Gastroesophageal sphincter (tissue), 4 donors: ENCODE results near the gene PTPN23. TPM values are rescaled to one million over a fixed set of nuclear protein-coding genes. Genes with fewer than 3 reads are reported as not detected.

Experiments used
- ATAC-seq: fragments of 150-250 bp; one replicate; pipeline ENCODE4 v1.9.1; 2016; ENCODE audit warnings: mild to moderate bottlenecking, moderate library complexity
- H3K27ac ChIP-seq, 4 donors: fragments of 200-600 bp; sonication (generic) in 3 of 4; 1 replicate in 3 of 4; 2 replicates in 1 of 4; pipeline ENCODE4 v1.5.1; 2016 to 2019
- H3K27me3 ChIP-seq: fragments of 200-600 bp; sonication (generic); one replicate; pipeline ENCODE4 v1.5.1; 2019
- H3K36me3 ChIP-seq, 2 donors: fragments of 200-600 bp; sonication (generic); one replicate each; pipeline ENCODE4 v1.5.1; 2019; ENCODE audit warnings: control low read depth in 1 of 2
- H3K4me1 ChIP-seq, 3 donors: fragments of 200-600 bp; sonication (generic); 1 replicate in 2 of 3; 2 replicates in 1 of 3; pipeline ENCODE4 v1.5.1; 2016 to 2019; ENCODE audit warnings: control low read depth in 2 of 3
- H3K4me3 ChIP-seq, 2 donors: fragments of 200-600 bp; sonication (generic); one replicate each; pipeline ENCODE4 v1.5.1; 2019; ENCODE audit warnings: mild to moderate bottlenecking in 1 of 2, moderate library complexity in 1 of 2
- H3K9me3 ChIP-seq, 3 donors: fragments of 200-600 bp; sonication (generic); one replicate each; pipeline ENCODE4 v1.5.1; 2017 to 2019; ENCODE audit warnings: control low read depth in 2 of 3
- CTCF ChIP-seq, 4 experiments: fragments of 200-600 bp in 2 of 4; fragments of 450-650 bp in 2 of 4; sonication (generic) in 1 of 4; IDR thresholded peaks; one replicate each; pipeline ENCODE4 v1.5.1; 2017 to 2019; ENCODE audit warnings: antibody characterized with exemption in 4 of 4, mild to moderate bottlenecking in 2 of 4, moderate library complexity in 2 of 4
- EP300 ChIP-seq: sonication (generic); formaldehyde crosslinking; IDR thresholded peaks from one replicate; pipeline ENCODE4 v1.6.1; 2017; ENCODE audit warnings: antibody characterized with exemption, mild to moderate bottlenecking
- POLR2A ChIP-seq, 2 donors: fragments of 450-650 bp; IDR thresholded peaks; one replicate each; pipeline ENCODE4 v1.6.1; 2017; ENCODE audit warnings: antibody characterized with exemption in 2 of 2, mild to moderate bottlenecking in 2 of 2, moderate library complexity in 1 of 2
- POLR2AphosphoS5 ChIP-seq: sonication (generic); formaldehyde crosslinking; IDR thresholded peaks from one replicate; pipeline ENCODE4 v1.6.1; 2017; ENCODE audit warnings: antibody characterized with exemption
- WGBS, 2 donors: methylation state at CpG; one replicate each; pipeline ENCODE4 v1.1.5; 2018; ENCODE audit warnings: low coverage in 1 of 2; 5-methylcytosine and 5-hydroxymethylcytosine counted together
- total RNA-seq, 4 donors: library from RNA; depleted of rRNA; stranded (reverse); fragments of >200 nt; gene quantifications; one replicate each; pipeline ENCODE4 v1.1.0, GENCODE V29; 2016

Gene PTPN23, protein sequence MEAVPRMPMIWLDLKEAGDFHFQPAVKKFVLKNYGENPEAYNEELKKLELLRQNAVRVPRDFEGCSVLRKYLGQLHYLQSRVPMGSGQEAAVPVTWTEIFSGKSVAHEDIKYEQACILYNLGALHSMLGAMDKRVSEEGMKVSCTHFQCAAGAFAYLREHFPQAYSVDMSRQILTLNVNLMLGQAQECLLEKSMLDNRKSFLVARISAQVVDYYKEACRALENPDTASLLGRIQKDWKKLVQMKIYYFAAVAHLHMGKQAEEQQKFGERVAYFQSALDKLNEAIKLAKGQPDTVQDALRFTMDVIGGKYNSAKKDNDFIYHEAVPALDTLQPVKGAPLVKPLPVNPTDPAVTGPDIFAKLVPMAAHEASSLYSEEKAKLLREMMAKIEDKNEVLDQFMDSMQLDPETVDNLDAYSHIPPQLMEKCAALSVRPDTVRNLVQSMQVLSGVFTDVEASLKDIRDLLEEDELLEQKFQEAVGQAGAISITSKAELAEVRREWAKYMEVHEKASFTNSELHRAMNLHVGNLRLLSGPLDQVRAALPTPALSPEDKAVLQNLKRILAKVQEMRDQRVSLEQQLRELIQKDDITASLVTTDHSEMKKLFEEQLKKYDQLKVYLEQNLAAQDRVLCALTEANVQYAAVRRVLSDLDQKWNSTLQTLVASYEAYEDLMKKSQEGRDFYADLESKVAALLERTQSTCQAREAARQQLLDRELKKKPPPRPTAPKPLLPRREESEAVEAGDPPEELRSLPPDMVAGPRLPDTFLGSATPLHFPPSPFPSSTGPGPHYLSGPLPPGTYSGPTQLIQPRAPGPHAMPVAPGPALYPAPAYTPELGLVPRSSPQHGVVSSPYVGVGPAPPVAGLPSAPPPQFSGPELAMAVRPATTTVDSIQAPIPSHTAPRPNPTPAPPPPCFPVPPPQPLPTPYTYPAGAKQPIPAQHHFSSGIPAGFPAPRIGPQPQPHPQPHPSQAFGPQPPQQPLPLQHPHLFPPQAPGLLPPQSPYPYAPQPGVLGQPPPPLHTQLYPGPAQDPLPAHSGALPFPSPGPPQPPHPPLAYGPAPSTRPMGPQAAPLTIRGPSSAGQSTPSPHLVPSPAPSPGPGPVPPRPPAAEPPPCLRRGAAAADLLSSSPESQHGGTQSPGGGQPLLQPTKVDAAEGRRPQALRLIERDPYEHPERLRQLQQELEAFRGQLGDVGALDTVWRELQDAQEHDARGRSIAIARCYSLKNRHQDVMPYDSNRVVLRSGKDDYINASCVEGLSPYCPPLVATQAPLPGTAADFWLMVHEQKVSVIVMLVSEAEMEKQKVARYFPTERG (N-terminal part only)
- 10 to 100 TPM in 3 of 4 donors, 1 to 10 TPM in 1; 9.1 to 34.2 (median 19.5) TPM for total RNA-seq

DNA sequence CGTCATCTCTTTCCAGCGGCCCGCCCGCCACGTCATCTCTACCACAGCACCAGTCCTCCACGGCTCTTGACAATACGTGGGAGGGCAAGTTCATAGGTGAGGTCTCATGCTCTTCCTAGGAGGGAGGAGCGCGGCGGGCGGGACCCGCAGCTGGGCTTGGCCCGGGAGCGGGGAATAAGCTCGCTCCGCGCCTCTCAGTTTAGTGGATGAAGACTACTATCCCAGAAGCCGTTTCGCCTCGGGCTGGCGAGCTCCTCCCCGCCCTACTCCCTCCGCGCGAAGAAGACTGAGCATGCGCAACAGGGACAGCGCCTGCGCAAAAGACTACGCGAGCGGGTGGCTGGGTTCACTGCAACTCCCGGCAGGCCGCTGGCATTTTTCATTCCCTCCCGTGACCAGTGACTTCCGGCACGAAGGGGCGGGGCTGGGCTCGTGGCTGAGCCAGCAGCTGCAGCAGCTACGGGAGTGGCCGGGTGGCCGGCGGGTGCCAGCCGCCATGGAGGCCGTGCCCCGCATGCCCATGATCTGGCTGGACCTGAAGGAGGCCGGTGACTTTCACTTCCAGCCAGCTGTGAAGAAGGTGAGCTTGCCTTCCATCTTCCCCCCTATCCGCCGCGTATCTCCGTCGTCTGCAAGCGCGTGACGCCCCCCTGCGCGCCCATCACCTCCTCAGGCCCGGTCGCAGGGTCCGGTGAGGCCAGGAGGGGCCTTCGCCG lies at the start of gene PTPN23:
Gene PTPN23 (plus strand): TSS at position 421 of the 716 bp plus-strand sequence. CDS start 76 bp downstream, at position 497.
- TF ChIP-seq CTCF (IDR thresholded peaks at IDR 0.05) (peak in 2 of 4 experiments; percentile 4 to 6), EP300 (no peak), POLR2AphosphoS5 (peak; percentile 91), POLR2A (IDR thresholded peaks at IDR 0.05) (peak; percentile 88 to 93)
- H3K27me3 ChIP-seq, result no peaks in the 10 kb centered on the region
- peak within 1 kb of the TSS; percentile 87 to 97 (median 92) for H3K27ac ChIP-seq
- peak; percentile 93 for ATAC-seq
- H3K36me3 ChIP-seq, result peaks cover 0 to 10% of the 10 kb centered on the region in 2 donors
- WGBS, 2 donors, result 0 to 1% methylated on average over 8 to 15 of the region's 61 CpGs
- no peaks in the 10 kb centered on the region for H3K9me3 ChIP-seq
- peaks cover 0 to 56% (median 12%) of the 10 kb centered on the region in 3 donors for H3K4me1 ChIP-seq
- H3K4me3 ChIP-seq, result peak within 1 kb of the TSS; percentile 63 to 88

DNA sequence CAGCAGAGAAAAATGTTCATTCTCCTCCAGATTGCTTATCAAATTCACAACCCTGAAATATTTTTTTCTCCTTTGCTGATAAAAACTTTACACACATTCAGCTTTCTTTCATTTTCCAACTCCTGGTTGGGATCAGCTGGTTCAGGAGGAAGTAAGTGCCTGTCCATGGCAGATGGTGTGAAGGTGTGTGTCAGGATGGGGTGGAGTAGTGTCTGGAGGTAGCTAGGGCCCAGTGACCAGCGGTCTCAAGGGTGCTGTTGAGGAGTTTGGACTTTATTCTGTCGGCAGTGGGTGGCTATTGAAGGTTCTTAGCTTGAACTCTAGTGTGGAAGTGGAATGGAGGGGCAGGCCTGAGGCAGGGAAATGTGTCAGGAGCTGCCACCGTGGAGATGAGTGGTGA lies 46.9 kb upstream of the PTPN23 start:
- 71 to 83% methylated on average over 1 to 2 of the region's 3 CpGs for WGBS, 2 donors
- H3K27ac ChIP-seq, result no peak overlapping the region
- no peak overlapping the region for H3K4me3 ChIP-seq
- no peaks in the 10 kb centered on the region for H3K9me3 ChIP-seq
- TF ChIP-seq POLR2AphosphoS5 (no peak), EP300 (no peak), CTCF (IDR thresholded peaks at IDR 0.05) (no peak), POLR2A (IDR thresholded peaks at IDR 0.05) (no peak)
- ATAC-seq, result no peak
- no peaks in the 10 kb centered on the region for H3K27me3 ChIP-seq
- peaks cover 4 to 98% of the 10 kb centered on the region in 2 donors for H3K36me3 ChIP-seq
- no peaks in the 10 kb centered on the region for H3K4me1 ChIP-seq

- no peak for ATAC-seq
- H3K4me1 ChIP-seq, result no peaks in the 10 kb centered on the region
- H3K4me3 ChIP-seq, result no peak overlapping the region
- H3K36me3 ChIP-seq, result peaks cover 4 to 99% of the 10 kb centered on the region in 2 donors
- 76 to 92% methylated on average over 2 to 5 of the region's 5 CpGs for WGBS, 2 donors
- no peak for TF ChIP-seq POLR2AphosphoS5
- TF ChIP-seq POLR2A (IDR thresholded peaks at IDR 0.05), result no peak
- TF ChIP-seq EP300, result no peak
- TF ChIP-seq CTCF (IDR thresholded peaks at IDR 0.05), result no peak
- no peak overlapping the region for H3K27ac ChIP-seq
- H3K27me3 ChIP-seq, result no peaks in the 10 kb centered on the region
- H3K9me3 ChIP-seq, result no peaks in the 10 kb centered on the region
Measured at GRCh38 chr3:47337656-47338055, 43.2 kb upstream of the PTPN23 start.

- H3K4me1 ChIP-seq, result no peaks in the 10 kb centered on the region
- no peaks in the 10 kb centered on the region for H3K9me3 ChIP-seq
- peaks cover 4 to 99% of the 10 kb centered on the region in 2 donors for H3K36me3 ChIP-seq
- no peaks in the 10 kb centered on the region for H3K27me3 ChIP-seq
- H3K4me3 ChIP-seq, result no peak overlapping the region
- no peak for TF ChIP-seq EP300
- no peak for TF ChIP-seq POLR2AphosphoS5
- TF ChIP-seq CTCF (IDR thresholded peaks at IDR 0.05), result no peak
- no peak for TF ChIP-seq POLR2A (IDR thresholded peaks at IDR 0.05)
- WGBS, 2 donors, result 95 to 100% methylated on average over 1 to 2 of the region's 2 CpGs
- no peak overlapping the region for H3K27ac ChIP-seq
- ATAC-seq, result no peak
Measured at GRCh38 chr3:47339951-47340350, 40.9 kb upstream of the PTPN23 start.
